GM12892 (cell line): Measurements from ENCODE around the gene DBF4B.

Experiments
- POLR2A ChIP-seq: IDR thresholded peaks from 2 replicates; pipeline ENCODE4 v1.6.1; 2011; ENCODE audit warnings: low read depth, low read length, control low read depth
- TAF1 ChIP-seq: IDR thresholded peaks from 2 replicates; pipeline ENCODE4 v1.6.1; 2011; ENCODE audit warnings: low read depth, mild to moderate bottlenecking, control low read depth, low read length, borderline replicate concordance

GRCh38 chr17:44759916-44760243, 51.4 kb downstream of the DBF4B start:
- no peak for TF ChIP-seq TAF1
- TF ChIP-seq POLR2A = no peak
